HL-60/S4 treated with retinoic acid at 250 ng/mL for 4 days and 3 days (cell line): Measurements from ENCODE around the gene KRAS.

Experiments
- in situ Hi-C: fragments of 300-500 bp; cut with MboI; formaldehyde crosslinking; loops from 2 replicates; pipeline ENCODE4 v1.7.0; 2022; ENCODE audit warnings: low sequenced_read_pairs

KRAS gene

DNA sequence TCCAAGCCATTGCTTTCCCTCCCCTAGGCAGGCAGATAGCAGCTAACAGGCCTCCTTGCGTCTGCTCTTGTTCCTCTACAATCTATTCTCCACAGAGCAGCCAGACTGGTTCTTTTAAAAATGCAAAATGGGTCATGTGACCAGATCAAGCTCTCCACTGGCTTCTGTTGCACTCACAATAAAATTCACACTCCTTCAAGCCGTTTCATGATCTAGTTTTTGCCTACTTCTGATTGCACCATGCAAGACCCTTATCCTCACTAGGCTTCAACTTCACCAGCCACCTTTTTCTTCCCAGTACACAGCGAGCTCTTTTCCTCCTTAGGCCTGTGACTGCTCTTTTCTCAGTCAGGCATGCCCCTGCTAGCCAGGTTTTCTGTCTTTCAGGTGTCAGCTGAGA, 6.1 kb upstream of the KRAS start:
- in situ Hi-C loops = no loop called here

DNA sequence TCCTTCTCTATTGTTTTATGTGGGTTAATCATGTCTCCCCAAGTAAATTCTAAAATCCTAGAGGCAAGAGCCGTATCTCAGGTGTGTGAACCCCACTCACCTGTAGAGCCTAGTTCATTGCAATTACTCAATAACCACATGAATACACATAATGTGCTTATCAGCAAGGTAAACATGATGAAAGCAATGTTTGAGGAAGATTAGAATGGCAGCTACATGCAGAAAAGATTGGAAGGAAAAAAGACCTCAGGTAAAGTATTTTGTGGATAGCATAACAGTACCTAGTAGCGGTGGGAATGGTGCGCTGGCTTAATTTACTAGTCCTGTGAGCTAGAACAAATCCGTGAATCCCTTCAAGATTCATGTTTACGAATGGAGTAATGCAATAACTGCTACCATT, 5.3 kb upstream of the KRAS start:
- in situ Hi-C loops = no loop called here

DNA sequence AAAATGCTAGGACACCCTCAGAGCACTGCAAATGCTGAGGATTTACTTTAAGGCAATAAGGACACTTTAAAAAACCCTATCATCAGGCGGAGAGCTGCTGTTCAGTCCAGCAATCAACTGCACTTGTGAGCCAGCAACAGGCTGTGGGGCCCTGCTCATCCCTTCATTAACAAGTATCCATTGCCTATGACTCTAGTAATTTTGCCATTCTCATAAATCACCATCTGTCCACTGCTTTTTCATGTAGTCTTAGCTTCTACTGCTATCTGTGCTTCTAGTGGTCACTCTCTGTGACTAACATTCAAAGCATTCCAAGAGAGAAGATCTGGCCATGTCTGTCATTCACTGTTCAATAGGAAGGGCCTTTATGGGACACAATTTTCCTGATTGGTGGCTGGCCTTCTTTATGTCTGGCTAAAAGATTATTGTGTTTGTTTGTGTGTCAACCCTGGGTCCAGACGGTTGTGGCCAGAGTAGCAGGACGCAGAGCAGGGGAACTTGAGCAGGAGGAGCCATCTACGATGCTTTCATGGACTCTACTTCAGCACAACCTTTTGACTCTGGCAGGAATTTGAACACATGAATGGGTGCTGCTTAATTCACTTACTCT, 3.6 kb upstream of the KRAS start:
- in situ Hi-C loops = no loop called here

DNA sequence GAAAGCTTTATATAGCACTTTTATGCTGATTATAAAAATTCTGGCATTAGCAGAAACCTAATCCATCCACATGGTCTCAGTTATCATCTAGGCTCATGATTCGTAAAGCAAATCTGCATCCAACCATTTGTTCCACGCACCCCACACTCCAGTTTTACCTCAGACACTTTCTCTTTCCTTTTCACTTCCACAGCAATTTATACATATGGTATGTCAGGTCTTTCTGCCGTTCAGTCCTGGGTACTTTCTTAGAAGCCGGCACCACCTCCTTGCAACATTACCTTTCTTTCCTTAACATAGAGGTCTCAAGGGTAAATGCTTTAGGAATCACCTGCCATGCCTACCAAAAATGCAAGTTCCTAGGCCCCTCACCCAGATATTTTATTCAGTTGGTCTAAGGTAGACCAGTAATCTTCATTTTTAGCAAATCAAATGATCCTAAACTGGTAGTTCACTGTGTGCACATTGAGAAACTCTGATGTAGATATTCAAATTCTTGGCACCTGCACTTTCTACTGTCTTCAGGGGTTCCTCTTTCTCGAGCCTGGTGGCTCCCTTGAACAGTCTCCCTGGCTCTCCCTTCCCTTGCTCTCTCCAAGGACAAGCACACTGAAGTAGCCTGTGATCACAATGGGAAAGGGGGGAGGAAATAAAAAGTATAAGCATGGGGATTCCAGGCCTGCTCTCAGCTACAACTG, 2.8 kb upstream of the KRAS start:
- in situ Hi-C loops = no loop called here

DNA sequence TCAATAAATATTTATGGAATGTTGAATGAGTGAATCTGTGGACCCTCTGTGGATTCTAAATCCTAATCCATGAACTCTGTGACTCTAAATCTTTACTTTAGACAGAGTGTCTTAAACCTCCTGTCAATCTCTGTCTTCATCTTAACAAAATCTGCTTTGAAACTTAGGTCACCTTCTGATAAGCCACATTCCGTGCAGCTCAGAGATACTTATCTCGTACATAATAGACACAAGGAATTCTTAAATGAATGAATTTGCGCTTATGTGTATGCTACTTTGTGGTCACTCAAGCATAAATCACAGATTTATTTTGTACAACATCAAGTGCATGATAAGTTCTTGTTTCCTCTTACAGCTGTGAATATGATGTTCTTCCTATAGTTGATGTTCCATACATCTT, 2.2 kb upstream of the KRAS start:
- in situ Hi-C loops = no loop called here

DNA sequence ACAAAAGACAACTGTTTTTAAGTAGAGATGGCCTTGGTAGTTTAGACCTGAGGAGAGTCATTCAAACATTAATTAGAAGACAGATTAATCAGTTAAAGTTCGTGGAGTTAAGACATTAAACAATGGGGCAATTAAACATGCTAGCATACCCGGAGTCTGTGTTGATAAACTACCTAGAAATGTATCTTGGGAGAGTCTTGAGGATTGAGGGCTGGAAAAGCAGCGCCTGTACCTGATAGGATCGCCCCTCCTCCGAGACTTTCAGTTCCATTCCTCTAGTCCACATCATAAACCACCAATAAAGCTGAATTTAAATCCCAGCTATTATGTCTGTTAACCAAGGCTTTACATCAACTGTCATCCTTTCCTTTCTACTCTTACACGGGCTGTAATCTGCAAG, 1.0 kb upstream of the KRAS start:
- in situ Hi-C loops = no loop called here

DNA sequence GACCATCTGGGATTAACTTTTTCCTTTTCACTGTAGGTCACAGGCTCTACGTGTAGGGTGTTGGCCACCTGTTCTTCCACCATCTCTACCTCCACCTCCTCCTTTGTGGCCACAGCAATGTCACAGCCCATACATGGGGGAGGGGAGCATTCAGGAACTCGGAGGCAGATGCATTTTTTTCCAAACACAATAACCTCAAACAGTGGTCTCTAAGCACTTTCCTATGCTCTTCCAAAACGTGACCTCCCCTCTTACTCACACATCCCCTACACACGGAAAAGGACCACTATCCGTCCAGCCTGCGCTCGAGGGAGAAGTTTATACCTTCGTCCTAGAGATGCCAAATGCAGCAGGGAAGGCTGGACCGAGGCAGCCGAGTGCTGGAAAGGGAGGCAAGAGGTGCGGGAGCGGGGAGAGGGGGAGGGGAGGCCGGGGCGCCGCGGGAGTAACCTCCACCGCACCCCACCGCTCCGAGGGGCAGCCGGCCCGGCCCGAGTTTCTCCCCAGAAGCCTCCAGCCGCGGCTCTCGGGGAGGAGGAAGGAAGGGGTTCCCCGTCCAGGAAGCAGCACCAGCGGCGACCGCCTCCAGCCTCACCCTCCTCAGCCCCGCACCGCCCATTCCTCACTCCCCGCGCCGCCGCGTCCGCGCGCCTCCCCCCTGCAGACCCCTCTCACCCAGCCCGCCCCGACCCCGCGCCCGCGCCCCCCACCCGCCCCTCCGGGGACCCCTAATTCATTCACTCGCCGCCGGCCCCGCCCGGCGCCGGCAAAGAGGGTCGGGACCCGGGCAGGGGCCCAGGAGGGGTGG, 594 bp downstream of the KRAS start:
- in situ Hi-C loops = no loop called here

DNA sequence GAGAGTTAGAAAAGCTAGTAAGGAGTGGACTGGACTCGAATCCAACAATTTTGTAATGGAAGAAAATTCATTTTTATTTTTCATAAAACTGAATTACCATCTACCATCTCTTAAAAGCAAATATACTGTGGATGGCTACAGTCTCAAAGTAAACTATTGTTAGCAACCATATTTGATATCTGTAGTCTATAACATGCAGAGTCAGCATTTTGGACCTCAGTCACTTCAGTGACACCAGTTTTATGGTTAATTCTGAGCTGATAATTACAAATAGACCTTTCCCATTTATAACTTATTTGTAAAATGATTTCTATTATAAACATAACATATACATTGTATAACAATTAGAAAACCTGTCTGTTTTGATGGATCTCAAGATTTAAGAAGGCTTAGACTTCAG, 2.0 kb downstream of the KRAS start:
- in situ Hi-C loops = no loop called here

DNA sequence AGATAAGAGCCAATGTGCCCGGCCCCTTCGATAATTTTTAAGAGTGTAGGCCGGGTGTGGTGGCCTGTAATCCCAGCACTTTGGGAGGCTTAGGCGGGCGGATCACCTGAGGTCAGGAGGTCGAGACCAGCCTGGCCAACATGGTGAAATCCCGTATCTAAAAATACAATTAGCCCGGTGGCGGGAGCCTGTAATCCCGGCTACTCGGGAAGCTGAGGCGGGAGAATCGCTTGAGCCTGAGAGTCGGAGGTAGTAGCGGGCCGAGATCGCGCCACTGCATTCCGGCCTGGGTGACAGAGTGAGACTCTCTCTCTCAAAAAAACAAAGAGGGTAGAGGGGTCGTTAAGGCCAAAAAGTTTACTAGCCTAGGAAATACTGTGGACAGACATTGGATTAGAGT, 2.6 kb downstream of the KRAS start:
- in situ Hi-C loops = no loop called here

DNA sequence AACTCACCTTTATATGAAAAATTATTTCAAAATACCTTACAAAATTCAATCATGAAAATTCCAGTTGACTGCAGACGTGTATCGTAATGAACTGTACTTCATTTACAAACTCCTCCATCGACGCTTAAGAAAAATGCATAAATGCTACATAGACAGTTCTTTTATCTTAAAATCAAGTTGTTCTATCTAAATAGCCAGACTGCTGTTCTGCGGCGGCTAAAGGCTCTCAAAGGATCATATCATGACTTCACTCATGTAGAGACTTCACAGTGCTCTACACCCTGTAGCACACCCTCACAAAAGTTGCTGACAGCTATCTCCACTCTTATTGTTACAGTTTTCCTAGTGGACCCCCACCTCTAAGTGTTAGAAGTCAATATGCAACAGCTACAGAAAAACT, 5.2 kb downstream of the KRAS start:
- in situ Hi-C loops = no loop called here

DNA sequence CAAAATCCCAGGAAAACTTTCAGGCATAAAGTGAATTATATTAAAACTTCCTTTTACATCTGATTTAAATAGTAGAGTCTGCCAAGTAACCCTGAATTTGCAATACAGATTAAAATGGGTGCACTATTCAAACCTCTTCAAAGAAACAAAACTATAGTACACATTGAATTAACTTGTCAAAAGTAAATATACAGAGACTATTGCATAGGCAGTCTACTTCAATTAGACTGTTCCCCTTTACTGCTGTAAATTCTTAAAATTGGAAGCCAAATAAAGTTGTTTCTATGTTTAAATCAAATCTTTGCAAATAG, 7.1 kb downstream of the KRAS start:
- in situ Hi-C loops = no loop called here

DNA sequence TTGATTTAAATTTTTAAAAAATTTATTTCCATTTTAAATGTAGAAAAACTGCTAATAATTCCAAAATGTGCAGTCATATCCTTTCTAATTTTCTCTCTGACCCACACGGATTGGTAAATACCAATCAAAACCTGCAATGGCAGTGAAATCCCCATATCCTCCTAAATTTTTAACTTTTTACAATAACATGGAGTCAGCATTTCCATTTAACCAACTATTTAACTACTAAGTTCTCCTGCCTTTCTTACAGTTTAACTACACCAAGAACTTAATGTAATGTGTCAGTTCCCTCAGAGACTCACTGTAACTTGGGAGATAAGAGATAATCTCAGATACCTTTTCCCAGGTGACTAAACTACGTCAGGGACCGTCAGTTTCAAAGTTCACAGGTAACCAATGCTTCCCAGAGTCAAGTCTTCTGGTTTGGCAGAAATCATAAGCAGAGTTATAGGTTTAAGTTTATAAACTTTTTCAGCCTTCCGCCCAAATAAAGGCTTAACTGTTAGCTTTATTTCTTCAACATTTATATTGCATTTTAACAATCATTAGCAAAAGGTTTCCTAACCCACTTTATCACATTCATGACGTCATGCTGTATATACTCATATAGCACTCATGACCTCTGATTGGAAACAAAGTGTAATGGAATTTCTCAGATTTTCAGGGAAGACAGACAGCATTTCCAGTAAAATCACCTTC, 7.6 kb downstream of the KRAS start:
- in situ Hi-C loops = no loop called here

DNA sequence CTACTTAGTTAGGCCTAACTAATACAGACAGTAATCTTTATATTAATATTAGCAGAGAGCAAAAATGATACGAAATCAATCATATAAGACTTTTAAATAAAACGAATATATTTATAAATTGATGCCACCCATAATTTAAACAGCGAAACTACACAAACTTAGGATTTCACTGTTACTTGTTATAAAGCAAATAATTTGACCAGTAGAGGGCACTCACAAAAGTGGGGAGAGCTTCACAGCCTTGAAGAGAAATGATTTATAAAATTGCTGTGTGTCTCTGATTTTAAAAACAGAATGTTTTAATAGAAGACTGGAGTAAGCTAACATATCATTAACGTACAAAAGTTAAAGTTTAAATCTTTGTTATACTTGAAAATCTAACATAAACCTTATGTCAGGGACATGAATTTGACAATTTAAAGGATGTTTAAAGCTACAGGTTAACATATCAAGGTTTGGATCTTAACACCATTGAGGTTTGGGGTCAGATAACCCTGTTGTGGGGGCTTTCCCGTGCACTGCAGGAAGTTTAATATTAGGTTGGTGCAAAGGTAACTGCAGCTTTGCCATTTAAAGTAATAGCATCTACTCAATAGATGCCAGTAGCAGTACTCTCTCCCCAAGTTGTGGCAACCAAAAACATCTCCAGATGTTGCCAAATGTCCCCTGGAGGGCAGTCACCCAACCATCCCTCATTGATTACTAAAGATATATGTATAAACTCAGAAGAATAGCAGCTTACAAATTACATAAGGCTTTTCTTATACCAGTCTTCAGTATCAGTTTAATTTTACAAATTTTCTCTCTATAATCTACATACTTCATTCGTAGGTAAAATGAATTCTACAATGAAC, 9.3 kb downstream of the KRAS start:
- in situ Hi-C loops = no loop called here

DNA sequence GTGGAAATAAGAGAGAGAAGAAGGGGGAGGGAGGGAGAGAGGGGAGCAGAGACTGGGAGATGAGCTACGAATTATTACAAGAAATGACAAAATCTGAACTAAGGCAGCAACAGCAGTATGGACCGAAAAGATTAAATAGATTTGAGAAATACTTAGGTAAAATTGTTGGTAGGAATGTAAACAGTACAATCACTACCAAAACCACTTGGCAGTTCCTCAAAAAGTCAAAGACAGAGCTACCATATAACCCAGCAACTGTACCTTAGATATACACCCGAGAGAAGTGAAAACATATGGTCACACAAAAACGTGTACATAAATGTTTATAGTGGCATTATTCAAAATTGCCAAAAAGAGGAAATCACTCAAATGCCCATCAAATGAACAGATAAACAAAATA, 14.1 kb downstream of the KRAS start:
- in situ Hi-C loops = no loop called here

DNA sequence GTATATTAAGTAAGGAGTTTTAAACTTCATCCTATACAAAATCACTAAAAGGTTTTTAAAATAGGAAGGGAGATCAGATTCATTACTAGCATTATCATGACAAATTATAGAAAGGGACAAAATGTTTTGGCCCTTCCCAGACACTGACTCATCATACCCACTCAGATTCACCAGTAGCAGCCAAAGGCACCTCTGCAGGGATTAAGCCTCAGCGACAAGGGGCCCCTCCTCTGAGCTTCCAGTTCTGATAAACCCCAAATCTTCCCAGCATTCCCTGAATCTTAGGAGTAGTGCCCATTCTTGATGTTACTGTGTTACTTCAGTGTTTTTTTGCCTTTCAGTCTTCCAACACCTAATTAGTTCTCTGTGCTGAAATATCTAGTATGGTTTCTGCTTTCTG, 14.5 kb downstream of the KRAS start:
- in situ Hi-C loops = no loop called here

DNA sequence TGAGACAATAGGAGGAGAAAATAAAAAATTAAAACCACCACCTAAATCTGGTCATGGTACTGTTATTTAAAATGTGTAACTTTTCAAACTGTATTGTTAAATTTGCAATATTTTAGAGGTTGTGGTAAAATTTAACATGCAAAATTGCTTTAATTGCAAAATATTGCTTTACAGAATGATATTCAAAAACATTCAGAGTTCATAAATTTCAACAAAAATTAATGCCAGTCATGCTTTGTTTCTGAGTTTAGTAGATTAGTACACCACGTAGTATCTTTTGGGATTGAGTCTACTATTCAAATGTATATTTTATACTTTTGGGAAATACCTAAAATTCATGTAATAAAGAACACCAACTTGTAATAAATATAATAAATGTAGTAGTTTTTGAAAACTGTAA, 37.4 kb downstream of the KRAS start:
- in situ Hi-C loops = no loop called here

DNA sequence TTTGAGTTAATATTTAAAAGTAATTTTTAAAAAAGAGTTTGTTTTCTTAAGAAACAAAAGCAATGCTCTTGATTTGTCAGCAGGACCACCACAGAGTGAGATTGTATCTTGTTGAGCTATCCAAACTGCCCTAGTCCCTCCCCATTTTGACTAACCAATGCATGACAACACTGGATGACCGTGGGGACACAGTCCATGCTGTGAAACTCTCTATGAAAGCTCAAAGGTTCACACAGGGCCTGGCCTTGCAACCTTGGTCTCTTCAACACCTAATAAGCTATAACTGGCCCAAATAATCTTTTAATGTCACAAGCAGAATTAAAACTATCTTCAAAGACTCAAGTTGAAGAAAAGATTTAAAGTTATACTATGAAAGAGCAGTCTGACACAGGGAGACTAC, 42.2 kb downstream of the KRAS start:
- in situ Hi-C loops = no loop called here

DNA sequence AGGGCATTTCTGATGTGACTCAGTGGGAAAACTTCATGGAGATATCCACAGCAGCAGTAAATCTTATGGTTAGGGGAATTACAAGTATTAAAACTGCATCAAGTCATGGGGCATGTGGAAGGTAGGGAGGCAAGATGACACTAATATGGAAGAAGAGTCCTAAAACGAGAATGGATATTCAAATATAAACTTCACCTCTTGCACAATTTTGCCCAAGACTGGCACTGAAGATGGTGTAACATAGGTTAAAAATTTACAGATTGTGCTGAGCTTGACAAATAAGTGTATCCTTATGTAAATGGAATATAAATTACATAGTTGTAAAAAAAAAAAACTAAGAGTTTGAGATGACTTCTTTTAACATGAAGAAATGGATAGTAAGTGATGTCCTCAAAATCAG, 42.9 kb downstream of the KRAS start:
- in situ Hi-C loops = no loop called here

DNA sequence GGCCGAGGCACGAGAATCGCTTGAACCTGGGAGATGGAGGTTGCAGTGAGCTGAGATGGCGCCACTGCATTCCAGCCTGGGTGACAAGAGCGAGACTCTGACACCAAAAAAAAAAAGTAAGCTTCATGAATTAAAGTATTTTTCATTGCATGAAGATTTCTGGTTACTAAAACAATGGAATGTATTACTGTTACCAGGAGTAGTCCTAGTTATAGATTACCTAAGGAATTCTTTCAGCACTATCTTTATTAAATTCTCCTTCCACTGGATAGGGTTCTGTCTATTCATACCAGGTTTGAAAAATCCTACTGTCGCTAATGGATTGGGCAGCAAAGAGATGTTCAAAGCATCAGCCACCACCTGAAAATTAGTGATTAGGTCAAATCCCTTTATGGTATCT, 43.3 kb downstream of the KRAS start:
- in situ Hi-C loops = no loop called here

DNA sequence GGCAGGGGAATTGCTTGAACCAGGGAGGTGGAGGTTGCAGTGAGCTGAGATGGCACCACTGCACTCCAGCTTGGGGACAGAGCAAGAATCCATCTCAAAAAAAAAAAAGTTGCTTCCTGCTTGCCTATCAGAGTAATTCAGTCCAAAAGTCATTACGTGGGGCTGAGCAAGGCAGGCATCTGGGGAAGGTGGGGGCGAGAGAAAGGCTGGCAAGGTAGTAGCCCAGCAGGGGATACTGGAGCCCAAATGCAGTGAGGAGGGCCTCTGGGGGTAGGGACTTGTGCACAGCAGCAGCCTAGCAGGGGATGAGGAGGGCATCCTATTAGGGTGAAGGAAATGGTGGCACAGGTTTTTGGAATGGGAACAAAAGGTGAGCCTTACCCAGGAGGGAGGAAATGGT, 48.6 kb downstream of the KRAS start:
- in situ Hi-C loops = no loop called here

DNA sequence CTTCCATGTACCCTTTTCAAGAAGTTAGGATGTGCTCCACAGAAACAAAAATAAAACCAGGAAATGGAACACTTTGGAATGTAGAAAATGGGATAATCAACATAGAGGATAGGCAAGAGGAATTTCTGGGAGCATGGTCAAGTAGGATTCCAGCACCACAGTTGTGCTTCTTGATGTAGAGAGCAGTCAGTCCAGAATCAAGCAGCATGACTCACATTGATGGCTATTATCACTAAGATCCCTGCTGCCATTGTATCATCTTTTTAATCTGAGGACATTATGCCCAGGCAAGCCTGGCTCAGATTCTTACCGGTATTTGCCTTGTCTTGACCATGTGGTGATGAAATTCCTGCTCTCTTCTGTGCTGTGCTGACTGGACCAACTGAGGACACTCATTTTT, 50.0 kb downstream of the KRAS start:
- in situ Hi-C loops = no loop called here
